HUES48 (cell line): Measurements from ENCODE around the gene CASP8.

Source experiments
- H3K27ac ChIP-seq: one replicate; pipeline ENCODE4 v1.7.0; 2013; ENCODE audit warnings: low read depth, low read length, inconsistent platforms
- H3K27me3 ChIP-seq: 2 replicates; pipeline ENCODE4 v1.6.1; 2013; ENCODE audit warnings: mild to moderate bottlenecking, low read length; ENCODE audit not compliant: control insufficient read depth, insufficient read depth
- H3K36me3 ChIP-seq: 2 replicates; pipeline ENCODE4 v1.6.1; 2013; ENCODE audit warnings: low read length; ENCODE audit not compliant: control insufficient read depth, insufficient read depth
- H3K4me1 ChIP-seq: 2 replicates; pipeline ENCODE4 v1.6.1; 2013; ENCODE audit warnings: mild to moderate bottlenecking, low read length; ENCODE audit not compliant: control insufficient read depth, insufficient read depth
- H3K4me3 ChIP-seq: 2 replicates; pipeline ENCODE4 v1.5.1; 2013; ENCODE audit warnings: mild to moderate bottlenecking, low read depth, low read length
- H3K9ac ChIP-seq: 2 replicates; pipeline ENCODE4 v1.6.1; 2013; ENCODE audit warnings: mild to moderate bottlenecking, low read depth, low read length, moderate library complexity
- H3K9me3 ChIP-seq: 2 replicates; pipeline ENCODE4 v1.6.1; 2013; ENCODE audit warnings: low read length; ENCODE audit not compliant: control insufficient read depth, insufficient read depth

CASP8 gene

GRCh38 chr2:201246280-201246679 lies 14.1 kb upstream of the CASP8 start:
- Histone ChIP-seq H3K4me3 (no peak overlapping the region), H3K4me1 (no peaks in the 10 kb centered on the region), H3K27me3 (no peaks in the 10 kb centered on the region), H3K27ac (no peak overlapping the region), H3K9ac (no peak overlapping the region), H3K36me3 (no peaks in the 10 kb centered on the region), H3K9me3 (no peaks in the 10 kb centered on the region)

- Histone ChIP-seq H3K27ac (no peak overlapping the region), H3K9me3 (no peaks in the 10 kb centered on the region), H3K36me3 (no peaks in the 10 kb centered on the region), H3K27me3 (no peaks in the 10 kb centered on the region), H3K4me1 (no peaks in the 10 kb centered on the region), H3K9ac (no peak overlapping the region), H3K4me3 (no peak overlapping the region)
Measured at GRCh38 chr2:201248288-201248844, 12.0 kb upstream of the CASP8 start.

DNA sequence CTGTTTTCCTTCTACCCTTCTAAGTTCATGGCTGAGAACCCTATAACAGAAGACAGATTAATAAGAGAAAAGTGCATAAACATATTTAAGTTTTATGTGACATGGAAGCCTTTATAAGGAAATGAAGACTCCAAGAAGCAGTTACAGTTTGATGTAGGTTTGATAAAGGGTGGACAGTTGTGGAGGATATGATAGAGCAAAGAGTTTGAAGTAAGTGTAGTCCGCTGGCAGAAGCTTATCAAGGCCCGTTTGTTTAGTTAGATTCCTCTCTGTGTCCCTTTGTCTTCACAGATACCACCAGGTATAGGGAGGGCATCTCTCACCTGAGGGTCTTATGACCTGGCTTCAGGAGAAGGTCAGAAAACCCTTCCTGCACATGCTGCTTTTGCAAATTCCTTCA lies 10.4 kb upstream of the CASP8 start:
- peaks cover 8% of the 10 kb centered on the region; the same call in 1 of the 2 replicates for H3K4me1 ChIP-seq
- H3K36me3 ChIP-seq: no peaks in the 10 kb centered on the region
- no peak overlapping the region for H3K27ac ChIP-seq

DNA sequence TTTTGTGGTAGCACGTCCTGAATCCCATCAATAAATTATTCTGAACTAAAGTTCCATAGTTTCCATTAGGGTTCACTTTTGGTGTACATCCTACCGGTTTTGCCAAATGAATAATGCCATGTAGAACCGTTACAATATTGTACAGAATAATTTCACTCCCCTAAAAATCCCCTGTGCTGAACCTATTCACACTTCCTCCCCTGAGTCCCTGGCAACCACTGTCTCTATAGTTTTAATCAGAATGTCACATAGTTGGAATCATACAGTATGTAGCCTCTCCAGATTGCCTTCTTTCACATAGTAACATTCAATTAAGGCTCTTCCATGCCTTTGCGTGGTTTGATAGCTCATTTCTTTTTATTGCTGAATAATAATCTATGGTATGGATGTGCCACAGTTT lies 9.6 kb upstream of the CASP8 start:
- H3K9ac ChIP-seq: no peak overlapping the region
- no peak overlapping the region for H3K27ac ChIP-seq
- no peak overlapping the region for H3K4me3 ChIP-seq
- no peaks in the 10 kb centered on the region for H3K27me3 ChIP-seq
- H3K4me1 ChIP-seq: peaks cover 8% of the 10 kb centered on the region; the same call in 1 of the 2 replicates
- H3K9me3 ChIP-seq: no peaks in the 10 kb centered on the region
- no peaks in the 10 kb centered on the region for H3K36me3 ChIP-seq

More for the DNA sequence above, 10.4 kb upstream of the CASP8 start:
- no peaks in the 10 kb centered on the region for H3K27me3 ChIP-seq
- no peak overlapping the region for H3K9ac ChIP-seq
- no peaks in the 10 kb centered on the region for H3K9me3 ChIP-seq
- no peak overlapping the region for H3K4me3 ChIP-seq

DNA sequence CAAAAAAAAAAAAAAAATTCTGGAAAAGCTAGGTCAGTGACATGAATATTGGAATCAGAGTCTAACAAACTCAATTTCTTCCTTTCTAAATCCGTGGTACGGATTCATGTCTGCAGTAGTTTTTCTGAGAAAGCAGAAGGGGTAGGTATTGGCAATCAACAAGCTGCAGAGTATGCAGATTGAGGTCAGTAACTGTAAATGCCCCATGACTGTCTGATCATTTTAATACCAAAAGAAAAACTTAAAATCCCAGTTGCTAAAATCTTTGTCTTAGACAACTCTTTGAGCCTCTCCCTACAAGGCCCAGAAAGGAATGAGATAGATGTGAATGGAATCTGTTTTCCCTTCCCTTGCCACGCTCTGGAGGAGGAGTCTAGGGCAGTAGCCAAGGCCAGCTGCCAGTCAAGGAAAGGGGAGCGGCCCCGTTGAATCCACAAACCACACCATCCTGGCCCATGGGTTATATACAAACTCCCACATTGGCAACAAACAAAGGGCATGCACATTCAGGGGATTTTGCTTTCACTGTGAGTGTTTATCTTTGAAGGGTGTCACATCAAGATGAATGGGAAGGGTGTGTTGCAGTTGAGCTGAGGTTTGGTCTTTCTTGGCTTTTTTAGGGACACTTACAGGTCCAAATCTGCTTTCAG lies 6.1 kb upstream of the CASP8 start:
- peaks cover 25% of the 10 kb centered on the region for H3K4me1 ChIP-seq
- peak overlapping the region; percentile 32 for H3K27ac ChIP-seq
- 0 out of 2 replicates have a peak overlapping the region, but pooled peaks have one; percentile 2 for H3K9ac ChIP-seq

DNA sequence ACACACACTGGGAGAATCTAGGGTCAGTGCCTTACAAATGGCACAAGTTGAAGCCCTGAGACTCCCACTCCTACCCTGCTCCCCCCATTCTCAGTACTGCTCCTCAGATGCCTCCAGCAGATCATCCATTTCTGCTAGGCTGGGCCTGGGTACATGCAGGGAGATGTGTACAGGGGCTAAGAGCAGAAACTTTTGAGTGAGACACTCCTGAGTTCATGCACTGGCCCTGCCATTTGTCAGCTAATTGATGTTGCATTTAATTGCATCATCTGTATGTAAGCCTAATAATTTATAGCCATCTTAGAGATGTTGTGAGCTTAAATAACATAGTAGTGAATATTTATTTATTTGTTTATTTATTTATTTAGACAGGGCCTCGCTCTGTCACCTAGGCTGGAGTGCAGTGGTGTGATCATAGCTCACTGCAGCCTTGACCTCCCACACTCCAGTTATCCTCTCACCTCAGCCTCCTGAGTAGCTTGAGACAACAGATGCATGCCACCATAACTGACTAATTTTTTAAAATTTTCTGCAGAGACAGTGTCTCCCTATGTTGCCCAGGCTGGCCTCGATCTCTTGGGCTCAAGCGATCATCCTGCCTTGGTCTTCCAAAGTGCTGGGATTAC lies 4.8 kb upstream of the CASP8 start:
- Histone ChIP-seq H3K9me3 (no peaks in the 10 kb centered on the region), H3K9ac (no peak overlapping the region), H3K4me3 (no peak overlapping the region), H3K4me1 (peaks cover 25% of the 10 kb centered on the region), H3K27ac (no peak overlapping the region), H3K27me3 (no peaks in the 10 kb centered on the region), H3K36me3 (no peaks in the 10 kb centered on the region)

More for the DNA sequence above, 6.1 kb upstream of the CASP8 start:
- Histone ChIP-seq H3K27me3 (no peaks in the 10 kb centered on the region), H3K9me3 (no peaks in the 10 kb centered on the region), H3K36me3 (no peaks in the 10 kb centered on the region), H3K4me3 (no peak overlapping the region)

DNA sequence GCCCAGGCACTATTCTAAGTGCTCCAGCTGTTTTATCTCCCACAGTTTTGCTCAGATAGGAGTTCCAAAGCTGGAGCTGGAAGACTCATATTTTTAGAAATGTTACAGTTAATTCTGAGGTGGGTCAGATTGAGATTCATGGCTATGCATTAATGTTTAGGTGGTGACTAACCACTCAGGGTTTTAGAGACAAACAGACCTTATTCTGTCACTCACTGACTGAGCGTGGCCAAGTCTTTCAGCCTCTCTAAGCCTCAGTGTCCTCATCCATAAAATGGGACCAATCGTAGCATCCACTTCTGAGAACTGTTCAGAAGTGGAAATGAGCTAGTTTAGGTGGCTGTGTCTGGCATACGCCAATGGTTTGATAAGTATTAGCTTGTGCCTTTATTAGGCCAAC lies 4.3 kb upstream of the CASP8 start:
- Histone ChIP-seq H3K27ac (no peak overlapping the region), H3K9me3 (no peaks in the 10 kb centered on the region), H3K4me1 (peaks cover 25% of the 10 kb centered on the region), H3K4me3 (no peak overlapping the region), H3K9ac (no peak overlapping the region), H3K27me3 (no peaks in the 10 kb centered on the region), H3K36me3 (no peaks in the 10 kb centered on the region)

DNA sequence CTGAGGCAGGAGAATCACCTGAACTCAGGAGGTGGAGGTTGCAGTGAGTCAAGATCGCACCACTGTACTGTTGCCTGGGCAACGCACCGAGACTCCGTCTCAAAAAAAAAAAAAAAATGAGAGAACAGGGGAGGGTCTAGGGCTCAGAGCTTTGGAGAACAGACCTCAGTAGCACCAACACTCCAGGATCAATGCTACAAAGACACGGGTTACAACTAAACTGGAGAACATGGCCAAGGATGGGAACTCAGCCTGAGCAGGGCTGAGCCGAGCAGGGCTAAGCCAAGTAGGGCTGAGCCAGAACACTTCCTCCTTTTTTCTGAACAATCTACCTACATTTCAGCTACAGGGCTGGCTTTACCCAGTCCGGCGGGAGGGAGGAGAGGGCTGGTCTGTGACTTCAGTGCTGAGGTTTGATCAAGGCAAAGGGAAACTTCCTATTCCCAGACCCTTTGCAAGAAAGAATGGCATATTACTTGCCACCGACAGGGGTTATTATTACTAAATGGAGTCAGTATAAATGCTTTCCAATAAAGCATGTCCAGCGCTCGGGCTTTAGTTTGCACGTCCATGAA lies 2.9 kb upstream of the CASP8 start:
- Histone ChIP-seq H3K27me3 (no peaks in the 10 kb centered on the region), H3K27ac (peak overlapping the region; percentile 74), H3K4me3 (peak overlapping the region; percentile 25; the same call in 1 of the 2 replicates), H3K4me1 (peaks cover 25% of the 10 kb centered on the region), H3K36me3 (no peaks in the 10 kb centered on the region), H3K9me3 (no peaks in the 10 kb centered on the region), H3K9ac (no peak overlapping the region)

DNA sequence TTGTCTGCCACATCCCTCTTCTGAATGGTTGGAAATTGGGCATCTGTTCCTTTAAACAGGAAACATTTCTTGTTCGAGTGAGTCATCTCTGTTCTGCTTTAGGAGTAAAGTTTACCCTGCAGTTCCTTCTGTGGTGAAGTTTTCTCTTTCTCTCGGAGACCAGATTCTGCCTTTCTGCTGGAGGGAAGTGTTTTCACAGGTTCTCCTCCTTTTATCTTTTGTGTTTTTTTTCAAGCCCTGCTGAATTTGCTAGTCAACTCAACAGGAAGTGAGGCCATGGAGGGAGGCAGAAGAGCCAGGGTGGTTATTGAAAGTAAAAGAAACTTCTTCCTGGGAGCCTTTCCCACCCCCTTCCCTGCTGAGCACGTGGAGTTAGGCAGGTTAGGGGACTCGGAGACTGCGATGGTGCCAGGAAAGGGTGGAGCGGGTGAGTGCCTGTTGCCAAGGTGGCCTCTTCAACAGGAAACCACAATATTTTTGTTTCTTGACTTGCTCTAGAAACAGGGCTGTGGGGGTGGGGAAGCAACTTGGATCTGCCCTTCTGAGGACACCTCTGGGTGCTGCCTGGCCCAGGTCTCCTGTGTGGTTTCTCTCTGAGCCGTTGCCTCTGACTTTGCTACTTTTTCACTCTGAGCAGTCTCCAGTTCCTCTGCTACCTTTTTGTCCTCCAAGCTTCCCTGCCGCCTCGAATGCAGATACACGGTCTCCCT lies 2.2 kb upstream of the CASP8 start:
- Histone ChIP-seq H3K4me3 (peak overlapping the region; percentile 25; the same call in 1 of the 2 replicates), H3K4me1 (peaks cover 25% of the 10 kb centered on the region), H3K27ac (peak overlapping the region; percentile 74)

GRCh38 chr2:201258666-201259615 lies 1.4 kb upstream of the CASP8 start:
- H3K36me3 ChIP-seq: no peaks in the 10 kb centered on the region
- H3K27ac ChIP-seq: peak overlapping the region; percentile 74
- H3K9me3 ChIP-seq: no peaks in the 10 kb centered on the region
- peak overlapping the region; percentile 25; the same call in 1 of the 2 replicates for H3K4me3 ChIP-seq
- no peaks in the 10 kb centered on the region for H3K27me3 ChIP-seq
- H3K9ac ChIP-seq: peak overlapping the region; percentile 37; the same call in 1 of the 2 replicates
- peaks cover 25% of the 10 kb centered on the region for H3K4me1 ChIP-seq

More for the DNA sequence above, 2.2 kb upstream of the CASP8 start:
- Histone ChIP-seq H3K9ac (peak overlapping the region; percentile 37; the same call in 1 of the 2 replicates), H3K36me3 (no peaks in the 10 kb centered on the region), H3K9me3 (no peaks in the 10 kb centered on the region), H3K27me3 (no peaks in the 10 kb centered on the region)
